DND-41 (cell line): Measurements from ENCODE around the gene MESD.

Experiments used
- CTCF ChIP-seq: IDR thresholded peaks from 2 replicates; pipeline ENCODE4 v1.5.1; 2012; ENCODE audit warnings: borderline replicate concordance, low read length, moderate library complexity, mild to moderate bottlenecking; ENCODE audit not compliant: poor library complexity, severe bottlenecking; ENCODE audit errors: extremely low read depth
- EZH2 ChIP-seq: IDR thresholded peaks from 3 replicates; pipeline ENCODE4 v1.6.1; 2012; ENCODE audit warnings: borderline replicate concordance, low read depth, mild to moderate bottlenecking, moderate library complexity, low read length, inconsistent platforms; ENCODE audit not compliant: severe bottlenecking

- TF ChIP-seq CTCF, result no peak
- no peak for TF ChIP-seq EZH2
Measured at GRCh38 chr15:81006124-81006523, 16.5 kb upstream of the MESD start.
